GM18870 (cell line): ENCODE measurements around the gene NDUFS4.
"Not testable (repeated sequence)": the region's sequence is repeated elsewhere in the genome, so short reads cannot be mapped to it uniquely, and the experiment has no call there.

Experiments
- ATAC-seq: cut with Tn5 transposase; IDR thresholded peaks from one replicate; pipeline ENCODE4 v1.9.1; 2021; ENCODE audit warnings: moderate library complexity; ENCODE audit not compliant: unreplicated experiment

The NDUFS4 gene

DNA sequence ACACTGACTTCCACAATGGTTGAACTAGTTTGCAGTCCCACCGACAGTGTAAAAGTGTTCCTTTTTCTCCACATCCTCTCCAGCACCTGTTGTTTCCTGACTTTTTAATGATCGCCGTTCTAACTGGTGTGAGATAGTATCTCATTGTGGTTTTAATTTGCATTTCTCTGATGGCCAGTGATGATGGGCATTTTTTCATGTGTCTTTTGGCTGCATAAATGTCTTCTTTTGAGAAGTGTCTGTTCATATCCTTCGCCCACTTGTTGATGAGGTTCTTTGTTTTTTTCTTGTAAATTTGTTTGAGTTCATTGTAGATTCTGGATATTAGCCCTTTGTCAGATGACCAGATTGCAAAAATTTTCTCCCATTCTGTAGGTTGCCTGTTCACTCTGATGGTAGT, 100.1 kb downstream of the NDUFS4 start:
- not testable (repeated sequence) for ATAC-seq

DNA sequence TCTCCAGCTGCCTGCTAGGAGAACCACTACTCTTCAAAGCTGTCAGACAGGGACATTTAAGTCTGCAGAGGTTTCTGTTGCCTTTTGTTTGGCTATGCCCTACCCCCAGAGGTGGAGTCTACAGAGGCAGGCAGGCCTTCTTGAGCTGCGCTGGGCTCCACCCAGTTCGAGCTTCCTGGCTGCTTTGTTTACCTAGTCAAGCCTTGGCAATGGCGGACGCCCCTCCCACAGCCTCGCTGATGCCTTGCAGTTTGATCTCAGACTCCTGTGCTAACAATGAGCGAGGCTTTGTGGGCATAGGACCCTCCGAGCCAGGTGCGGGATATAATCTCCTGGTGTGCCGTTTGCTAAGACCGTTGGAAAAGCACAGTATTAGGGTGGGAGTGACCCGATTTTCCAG, 104.9 kb downstream of the NDUFS4 start:
- ATAC-seq = not testable (repeated sequence)

DNA sequence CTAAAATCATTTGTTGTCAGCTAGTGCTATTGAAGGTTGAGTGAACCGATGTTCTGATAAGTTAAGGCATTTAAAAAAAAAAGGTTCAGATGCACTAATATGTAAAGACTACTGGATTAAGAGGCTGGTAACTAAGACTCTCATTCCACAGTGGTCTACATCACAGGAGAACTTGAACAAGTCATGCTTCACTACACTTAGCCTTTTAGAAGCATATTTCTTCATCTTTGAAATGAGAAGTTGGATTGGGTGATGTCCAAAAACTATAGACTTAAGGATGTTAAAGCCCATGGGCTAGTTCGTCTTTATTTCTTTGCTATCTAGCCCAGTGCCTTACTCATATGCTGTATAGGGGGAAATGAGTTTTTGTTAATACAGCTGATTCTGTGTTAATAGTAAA, 107.2 kb downstream of the NDUFS4 start:
- no peak for ATAC-seq

DNA sequence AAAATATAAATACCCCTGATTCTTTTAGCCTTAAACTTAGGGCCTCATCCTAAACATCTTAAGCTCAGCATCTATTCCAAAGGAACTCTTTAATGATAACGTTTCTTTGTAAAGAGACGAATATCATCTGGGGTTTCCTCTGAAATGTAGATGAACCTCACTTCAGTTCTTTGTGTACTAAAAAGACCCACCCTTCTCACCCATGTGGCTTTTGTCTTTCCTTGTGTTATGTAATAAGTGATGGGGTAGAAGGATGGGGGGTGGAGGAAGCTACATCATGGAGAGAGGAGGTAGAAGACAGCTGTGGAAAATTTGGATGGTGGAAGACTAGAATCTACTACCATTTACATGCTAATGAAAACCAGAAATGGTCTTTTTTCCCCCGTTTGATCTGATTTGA, 111.0 kb downstream of the NDUFS4 start:
- ATAC-seq = no peak

DNA sequence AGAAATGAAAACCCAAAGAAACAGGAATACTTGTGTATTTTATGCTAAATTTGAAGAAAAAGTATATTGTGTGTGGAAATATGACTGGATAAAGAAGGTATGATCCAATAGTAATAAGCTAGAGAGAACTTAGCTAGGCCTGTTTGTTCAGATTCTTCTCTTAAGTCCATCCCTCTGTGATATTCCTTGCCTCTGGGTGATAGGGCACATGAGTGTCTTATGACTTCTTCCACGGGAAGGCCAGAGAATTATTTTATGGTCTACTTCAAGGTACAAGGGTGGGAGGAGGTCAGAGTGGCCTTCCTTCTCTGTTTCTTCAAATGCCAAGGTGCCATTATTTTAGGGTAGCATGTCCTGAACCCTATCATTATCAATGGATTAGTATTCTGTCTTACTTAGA, 113.7 kb downstream of the NDUFS4 start:
- no peak for ATAC-seq

DNA sequence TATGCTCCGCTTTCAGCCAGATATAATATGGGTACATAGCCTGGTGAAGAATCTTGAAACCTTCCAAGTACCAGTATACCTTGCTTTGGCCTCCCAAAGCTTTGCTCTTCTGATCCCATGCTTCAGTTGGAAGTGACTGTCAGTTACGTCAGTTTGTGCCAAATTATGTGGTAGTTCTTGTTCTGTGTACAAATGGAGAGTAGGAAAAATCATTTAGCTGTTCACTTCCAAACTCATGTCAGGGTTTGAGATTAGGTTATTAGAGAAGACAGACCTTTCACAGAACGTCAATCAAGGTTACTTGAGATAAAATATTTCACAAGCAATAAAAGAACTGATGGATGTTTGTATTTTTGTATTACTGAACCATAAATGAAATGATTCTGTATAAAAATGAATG, 117.2 kb downstream of the NDUFS4 start:
- no peak for ATAC-seq

DNA sequence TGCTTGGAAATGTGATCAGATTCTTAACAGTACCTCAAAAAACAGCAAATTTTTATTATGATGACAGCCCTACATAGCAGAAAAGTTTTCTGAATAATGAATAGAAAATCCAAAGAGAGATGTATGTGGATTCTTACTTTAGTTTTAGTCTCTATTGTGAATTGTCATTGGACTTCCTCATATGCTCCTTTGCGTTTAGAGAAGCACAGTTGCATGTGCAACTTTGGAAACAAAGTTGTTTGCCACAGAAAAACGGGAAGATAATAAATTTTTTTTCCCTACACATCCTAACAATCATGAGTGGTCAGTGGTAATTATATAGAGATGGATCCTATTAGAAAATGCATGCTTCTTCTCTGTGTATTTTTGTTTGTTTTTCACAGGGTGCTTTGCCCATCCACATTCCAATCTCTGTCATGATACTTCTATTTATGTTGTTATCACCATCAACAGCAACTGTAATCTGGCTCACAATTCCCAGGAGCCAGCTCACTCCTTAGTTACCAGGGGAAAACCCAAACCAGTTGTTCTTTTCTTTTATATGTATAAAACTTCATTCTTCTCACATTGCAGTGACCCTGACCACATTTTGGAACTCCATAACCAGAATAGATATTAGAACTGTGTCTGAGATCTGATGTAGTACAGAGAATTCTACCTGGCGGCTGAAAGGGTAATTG, 118.7 kb downstream of the NDUFS4 start:
- no peak for ATAC-seq

DNA sequence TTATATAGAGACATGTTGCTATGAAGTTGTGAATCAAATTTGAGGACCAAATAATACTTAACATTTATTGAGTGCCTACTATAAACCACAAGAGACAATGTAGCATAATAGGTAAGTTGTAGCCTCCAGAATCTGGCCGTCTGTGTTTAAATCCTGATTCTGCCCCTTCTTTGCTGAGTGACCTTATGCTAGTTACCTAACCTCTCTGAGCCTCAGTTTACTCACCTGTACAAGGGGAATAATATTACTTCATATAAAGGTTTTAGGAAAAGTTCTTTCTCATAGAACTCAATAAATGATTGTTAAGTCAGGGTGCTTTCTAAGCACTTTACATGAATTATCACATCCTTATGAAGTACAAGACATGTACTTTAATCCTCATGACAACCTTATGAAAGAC, 120.6 kb downstream of the NDUFS4 start:
- no peak for ATAC-seq

DNA sequence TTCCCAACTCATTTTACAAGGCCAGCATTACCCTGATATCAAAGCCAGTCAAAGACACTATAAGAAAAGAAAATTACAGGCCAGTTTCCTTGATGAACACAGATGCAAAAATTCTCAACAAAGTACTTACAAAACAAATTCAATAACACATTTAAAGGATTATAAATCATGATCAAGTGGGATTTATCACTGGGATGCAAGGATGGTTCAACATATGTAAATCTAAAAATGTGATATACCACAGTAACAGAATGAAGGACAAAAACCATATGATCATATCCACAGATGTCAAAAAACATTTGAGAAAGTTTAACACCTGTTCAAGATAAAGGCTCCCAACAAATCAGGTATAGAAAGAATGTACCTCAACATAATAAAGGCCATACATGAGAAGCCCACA, 130.6 kb downstream of the NDUFS4 start:
- no peak for ATAC-seq

DNA sequence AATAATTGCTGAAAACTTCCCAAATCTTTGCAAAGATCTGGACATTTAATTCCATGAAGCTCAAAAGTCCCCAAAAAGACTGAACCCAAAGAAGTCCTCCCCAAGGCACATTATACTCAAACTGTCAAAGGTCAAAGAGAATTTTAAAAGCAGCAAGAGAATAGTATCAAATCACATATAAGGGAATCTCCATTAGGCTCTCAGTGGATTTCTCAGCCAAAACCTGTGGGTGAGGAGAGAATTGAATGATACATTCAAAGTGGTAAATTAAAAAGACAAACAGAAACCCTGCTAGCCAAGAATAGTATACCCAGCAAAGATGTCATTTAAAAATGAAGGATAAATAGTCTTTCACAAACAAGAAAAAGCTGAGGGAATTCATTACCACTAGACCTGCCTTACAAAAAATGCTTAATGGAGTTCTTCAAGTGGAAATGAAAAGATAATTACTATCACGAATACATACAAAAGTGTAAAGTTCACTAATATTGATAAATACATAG, 134.1 kb downstream of the NDUFS4 start:
- ATAC-seq = no peak

DNA sequence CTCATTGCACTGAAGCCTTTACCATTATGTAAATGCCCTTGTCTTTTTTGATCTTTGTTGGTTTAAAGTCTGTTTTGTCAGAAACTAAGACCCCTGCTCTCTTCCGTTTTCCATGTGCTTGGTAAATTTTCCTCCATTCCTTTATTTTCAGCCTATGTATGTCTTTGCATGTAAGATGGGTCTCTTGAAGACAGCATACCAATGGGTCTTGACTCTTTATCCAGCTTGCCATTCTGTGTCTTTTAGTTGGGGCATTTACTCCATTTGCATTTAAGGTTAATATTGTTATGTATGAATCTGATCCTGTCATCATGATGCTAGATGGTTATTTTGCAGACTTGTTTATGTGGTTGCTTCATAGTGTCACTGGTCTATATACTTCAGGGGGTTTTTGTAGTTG, 150.0 kb downstream of the NDUFS4 start:
- ATAC-seq = not testable (repeated sequence)

DNA sequence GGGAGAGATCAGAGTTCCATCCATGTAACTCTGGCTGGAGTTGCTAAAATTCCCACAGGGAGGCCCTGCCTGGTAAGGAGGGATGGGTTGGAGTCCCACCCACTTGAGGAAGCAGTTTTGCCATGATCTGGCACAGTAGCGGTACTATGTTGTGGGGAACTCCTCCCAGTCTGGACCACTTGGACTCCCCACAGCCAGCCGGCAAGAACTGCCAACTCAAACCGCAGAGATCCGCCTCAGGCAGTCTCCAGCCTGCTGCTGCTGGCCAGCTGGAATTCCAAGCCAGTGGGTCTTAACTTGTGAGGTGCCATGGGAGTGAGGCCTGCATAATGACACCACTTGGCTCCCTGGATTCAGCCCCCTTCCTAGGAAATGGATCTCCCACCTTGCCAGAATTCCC, 151.9 kb downstream of the NDUFS4 start:
- no peak for ATAC-seq

DNA sequence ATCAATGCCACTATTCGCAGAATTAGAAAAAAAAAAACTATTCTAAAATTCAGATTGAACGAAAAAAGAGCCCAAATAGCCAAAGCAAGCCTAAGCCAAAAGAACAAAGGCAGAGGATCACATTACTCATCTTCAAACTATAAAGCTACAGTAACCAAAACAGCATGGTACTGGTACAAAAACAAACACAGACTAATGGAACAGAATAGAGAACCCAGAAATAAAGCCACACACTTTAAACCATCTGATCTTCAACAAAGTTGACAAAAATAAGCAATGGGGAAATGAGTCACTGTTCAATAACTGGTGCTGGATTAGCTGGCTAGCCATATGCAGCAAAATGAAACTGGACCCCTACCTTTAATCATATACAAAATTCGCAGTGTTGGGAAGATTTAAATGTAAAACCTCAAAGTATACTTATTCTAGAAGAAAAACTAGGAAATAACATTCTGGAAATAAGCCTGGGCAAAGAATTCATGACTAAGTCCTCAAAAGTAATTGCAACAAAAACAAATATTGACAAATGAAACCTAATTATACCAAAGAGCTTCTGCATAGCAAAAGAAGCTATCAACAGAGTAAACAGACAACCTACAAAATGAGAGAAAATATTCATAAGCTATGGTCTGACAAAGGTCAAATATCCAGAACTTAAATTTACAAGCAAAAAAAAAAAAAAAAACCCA, 153.7 kb downstream of the NDUFS4 start:
- no peak for ATAC-seq

DNA sequence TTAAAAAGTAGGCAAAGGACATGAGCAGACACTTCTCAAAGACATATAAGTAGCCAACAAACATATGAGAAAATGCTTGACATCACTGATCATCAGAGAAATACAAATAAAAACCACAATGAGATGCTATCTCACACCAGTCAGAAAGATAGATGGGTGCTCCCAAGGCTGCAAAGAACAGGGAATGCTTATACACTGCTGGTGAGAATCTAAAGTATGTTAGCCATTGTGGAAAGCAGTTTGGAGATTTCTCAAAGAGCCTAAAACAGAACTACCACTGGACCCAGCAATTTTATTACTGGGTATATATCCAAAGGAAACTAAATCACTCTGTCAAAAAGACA, 154.2 kb downstream of the NDUFS4 start:
- no peak for ATAC-seq

DNA sequence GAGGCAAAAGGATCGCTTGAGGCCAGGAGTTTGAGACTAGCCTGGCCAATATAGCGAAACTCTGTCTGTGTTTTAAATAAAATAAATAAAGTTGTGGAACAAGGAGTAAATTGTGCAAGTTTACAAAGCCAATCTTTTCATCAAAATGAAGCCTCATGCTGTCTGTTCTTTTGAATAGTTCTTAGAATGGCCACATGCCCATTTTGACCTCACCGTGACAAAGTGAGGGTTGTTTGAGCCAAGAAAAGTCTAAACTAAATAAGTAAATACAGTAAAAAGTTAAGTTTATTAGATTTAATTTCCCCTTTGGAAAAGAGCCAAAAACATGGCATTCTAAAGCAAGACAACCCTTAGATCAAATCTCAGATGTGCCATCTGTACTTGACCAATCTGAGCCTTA, 165.7 kb downstream of the NDUFS4 start:
- ATAC-seq = no peak

DNA sequence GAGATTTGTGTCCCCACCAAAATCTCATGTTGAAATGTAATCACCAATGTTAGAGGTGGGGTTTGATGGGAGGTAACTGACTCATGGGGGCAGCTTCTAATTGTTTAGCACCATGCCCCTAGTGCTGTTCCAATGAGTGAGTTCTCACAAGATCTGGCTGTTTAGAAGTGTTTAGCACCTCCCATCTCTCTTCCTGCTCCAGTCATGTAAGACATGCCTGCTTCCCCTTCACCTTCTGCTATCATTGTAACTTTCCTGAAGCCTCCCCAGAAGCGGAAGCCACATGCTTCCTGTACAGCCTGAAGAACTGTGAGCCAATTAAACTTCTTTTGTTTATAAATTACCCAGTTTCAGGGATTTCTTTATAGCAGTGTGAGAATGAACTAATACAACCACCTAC, 170.5 kb downstream of the NDUFS4 start:
- ATAC-seq = no peak
